PFSK-1 (cell line): ENCODE data around the gene SRSF10.

Experiments used
- POLR2AphosphoS5 ChIP-seq: IDR thresholded peaks from 2 replicates; pipeline ENCODE4 v1.6.1; 2012; ENCODE audit warnings: low read depth, mild to moderate bottlenecking, control low read depth, low read length, moderate library complexity
- TAF1 ChIP-seq: IDR thresholded peaks from 2 replicates; pipeline ENCODE4 v1.6.1; 2012; ENCODE audit warnings: low read length, control low read depth, borderline replicate concordance; ENCODE audit not compliant: insufficient read depth

DNA sequence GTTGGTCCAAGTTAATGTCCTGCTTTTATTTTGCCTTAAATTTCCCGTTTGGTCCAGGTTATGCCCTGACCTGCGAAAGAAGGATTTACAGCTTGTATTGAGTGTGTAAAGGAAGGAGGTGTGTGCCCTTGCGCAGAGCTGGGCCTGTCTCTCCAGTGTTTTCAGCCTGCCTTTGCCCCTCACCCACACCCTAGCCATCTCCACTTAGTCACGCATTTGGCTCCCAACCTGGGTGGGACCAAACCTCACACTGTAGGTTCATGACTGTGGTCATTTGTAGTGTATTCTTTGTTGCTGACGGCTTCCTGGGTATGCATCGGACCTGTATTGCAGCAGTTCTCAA, 572 bp upstream of the SRSF10 start:
- TF ChIP-seq TAF1, result no peak
- no peak for TF ChIP-seq POLR2AphosphoS5
